Non-pigmented ciliary epithelial cell (primary cell): ENCODE data around the gene LRRC45.

Source experiments
- DNase-seq: peaks from one replicate; pipeline ENCODE4 v3.0.0-alpha.2; 2010; ENCODE audit warnings: low read depth

The LRRC45 gene

DNA sequence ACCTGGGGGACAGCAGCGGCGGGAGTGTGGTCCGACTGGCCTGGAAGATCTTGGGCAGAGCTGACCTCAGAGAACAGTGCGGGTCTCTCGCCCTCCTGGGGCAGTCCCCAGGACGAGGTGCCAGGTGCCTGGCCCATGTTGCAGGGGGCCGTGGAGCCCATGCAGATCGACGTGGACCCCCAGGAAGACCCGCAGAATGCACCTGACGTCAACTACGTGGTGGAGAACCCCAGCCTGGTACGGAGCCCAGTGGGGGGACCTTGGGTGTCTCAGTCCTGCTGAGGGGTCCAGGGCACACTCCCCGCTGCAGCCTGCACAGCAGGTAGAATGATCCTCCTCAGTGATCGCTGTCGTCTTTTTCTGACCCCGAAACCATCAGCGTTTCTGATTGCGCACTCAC, 30.0 kb downstream of the LRRC45 start:
- DNase-seq: no peak

DNA sequence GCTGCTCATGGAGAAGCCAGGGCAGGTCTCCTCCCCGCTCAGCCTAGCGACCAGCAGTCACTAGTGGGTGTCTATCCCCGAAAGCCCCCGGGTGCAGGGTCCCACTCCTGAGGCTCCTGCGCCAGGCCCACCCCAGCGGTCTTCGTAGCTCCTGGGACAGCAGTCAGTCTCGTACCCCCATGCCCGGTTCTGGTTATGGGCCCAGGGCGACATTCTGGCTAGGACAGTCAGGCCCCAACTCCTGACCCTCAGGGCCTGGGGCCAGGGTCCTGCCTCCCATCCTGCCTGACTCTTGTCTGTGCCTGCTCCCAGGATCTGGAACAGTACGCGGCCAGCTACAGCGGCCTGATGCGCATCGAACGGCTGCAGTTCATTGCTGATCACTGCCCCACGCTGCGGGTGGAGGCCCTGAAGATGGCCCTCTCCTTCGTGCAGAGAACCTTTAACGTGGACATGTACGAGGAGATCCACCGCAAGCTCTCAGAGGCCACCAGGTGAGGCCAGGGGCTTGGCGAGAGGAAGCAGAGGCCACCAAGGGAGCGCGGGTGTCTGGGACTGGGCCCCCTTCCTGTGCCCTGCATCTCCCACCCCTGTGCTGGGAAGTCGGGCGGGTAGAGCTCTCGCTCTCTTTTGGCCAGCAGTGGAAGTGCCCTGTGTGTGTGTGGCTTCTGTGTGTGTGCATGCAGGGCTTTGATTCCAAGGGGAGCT, 30.6 kb downstream of the LRRC45 start:
- DNase-seq: no peak

DNA sequence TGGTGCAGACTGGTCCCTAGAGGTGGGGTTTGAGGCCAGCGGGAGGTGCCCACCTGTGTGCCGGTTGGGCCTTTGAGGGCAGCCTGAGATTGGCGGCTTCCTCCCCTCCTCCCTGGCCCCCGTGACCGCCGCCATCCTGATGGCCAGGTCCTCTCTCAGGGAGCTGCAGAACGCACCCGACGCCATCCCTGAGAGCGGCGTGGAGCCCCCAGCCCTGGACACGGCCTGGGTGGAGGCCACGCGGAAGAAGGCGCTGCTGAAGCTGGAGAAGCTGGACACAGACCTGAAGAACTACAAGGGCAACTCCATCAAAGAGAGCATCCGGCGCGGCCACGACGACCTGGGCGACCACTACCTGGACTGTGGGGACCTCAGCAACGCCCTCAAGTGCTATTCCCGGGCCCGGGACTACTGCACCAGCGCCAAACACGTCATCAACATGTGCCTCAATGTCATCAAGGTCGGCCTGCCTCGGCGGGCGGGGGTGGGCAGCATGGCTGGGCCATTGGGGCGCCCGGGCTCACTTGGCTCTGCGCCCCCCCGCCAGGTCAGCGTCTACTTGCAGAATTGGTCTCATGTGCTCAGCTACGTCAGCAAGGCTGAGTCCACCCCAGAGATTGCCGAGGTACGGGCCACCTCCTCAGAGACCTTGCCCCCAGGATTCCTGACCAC, 31.4 kb downstream of the LRRC45 start:
- DNase-seq: no peak

DNA sequence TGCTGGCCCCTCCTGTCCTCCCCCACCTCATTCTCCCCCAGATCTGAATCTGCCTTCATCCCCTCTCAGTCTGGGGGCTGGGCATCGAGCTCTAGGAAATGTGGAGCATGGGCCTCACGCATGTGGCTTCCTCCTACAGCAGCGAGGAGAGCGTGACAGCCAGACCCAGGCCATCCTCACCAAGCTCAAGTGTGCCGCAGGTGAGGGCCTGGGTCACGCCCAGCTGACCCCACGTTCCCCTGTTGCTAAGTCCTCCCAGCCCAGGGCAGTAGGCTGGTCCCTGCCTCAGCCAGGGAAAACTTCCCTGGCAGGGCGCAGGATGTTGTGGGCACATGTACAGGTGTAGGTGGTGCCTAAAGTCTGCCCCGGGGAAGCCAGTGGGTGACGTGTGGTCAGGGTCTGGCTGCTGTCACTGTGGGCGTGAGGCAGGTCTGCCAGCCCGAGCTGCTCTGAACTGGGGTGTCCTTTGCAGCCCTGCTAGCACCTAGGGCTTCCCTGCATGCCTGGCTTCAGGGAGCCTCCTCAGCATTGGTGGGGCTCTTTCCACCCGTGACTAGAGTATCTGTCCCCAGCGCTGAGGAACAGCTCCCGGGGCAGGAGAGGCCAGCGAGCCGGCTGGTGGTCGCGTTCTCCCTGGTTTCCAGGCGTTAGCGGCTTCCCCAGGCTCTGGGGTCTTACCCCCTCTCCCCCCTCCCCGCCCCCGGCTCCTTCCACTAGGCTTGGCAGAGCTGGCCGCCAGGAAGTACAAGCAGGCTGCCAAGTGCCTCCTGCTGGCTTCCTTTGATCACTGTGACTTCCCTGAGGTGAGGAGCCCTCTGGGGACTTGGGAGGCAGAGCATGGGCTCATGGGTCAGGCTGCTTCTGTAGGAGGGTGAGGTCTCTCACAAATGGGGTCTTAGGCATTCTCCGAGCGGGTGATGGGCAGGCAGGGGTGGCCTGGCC, 32.2 kb downstream of the LRRC45 start:
- DNase-seq: no peak

DNA sequence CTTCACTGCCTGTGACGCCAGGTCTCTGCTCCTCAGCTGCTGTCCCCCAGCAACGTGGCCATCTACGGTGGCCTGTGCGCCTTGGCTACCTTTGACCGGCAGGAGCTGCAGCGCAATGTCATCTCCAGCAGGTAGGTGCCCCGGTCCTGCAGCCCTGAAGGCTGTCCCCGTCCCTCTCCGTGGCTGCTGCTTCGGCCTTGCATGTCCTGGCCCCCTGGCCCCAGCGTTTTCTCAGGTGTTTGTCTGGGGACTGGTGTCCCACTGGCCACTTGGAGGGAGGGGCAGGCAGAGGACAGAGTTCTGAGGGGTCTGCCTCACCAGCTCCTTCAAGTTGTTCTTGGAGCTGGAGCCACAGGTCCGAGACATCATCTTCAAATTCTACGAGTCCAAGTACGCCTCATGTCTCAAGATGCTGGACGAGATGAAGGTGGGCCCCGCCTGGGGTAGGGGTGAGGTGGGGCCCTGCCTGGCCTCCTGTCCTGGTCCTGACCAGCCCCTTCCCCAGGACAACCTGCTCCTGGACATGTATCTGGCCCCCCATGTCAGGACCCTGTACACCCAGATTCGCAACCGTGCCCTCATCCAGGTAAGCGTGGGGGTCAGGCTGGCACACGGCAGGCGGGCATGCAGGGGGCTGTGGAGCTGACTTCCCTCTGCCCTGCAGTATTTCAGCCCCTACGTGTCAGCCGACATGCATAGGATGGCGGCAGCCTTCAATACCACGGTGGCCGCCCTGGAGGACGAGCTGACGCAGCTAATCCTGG, 33.0 kb downstream of the LRRC45 start:
- no peak for DNase-seq

DNA sequence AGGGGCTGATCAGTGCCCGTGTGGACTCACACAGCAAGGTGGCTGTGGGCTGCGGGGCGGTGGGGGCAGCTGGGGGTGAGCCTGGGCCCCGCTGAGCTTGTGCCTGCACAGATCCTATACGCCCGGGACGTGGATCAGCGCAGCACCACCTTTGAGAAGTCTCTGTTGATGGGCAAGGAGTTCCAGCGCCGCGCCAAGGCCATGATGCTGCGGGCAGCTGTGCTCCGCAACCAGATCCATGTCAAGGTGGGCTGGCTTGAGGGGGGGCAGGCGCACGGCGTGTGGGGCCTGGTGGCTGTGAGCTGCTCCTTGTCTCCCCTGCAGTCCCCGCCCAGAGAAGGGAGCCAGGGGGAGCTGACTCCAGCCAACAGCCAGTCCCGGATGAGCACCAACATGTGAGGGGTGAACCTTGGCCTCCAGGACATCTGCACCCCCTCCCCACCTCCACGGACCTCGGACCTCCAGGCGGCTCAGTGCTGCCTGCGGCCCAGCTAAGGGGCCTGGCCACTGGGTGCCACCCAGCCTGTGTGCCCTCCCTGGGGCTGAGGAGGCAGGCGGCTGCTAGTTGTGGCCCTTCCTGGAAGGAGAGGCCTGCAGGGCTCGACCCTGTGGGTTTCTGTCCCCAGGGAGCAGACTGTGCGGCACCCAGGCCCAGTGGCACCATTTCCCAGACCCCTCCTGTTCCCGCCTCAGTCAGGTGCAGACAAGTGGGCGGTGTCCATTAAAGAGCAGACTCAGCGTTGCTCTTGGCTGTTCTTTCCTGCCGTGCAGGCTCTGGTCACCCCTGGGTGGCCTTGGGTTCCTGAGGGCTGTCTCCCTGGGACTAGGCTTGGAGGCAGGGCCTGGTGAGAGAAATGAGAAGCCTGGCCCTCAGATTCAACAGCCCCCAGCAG, 33.9 kb downstream of the LRRC45 start:
- no peak for DNase-seq

DNA sequence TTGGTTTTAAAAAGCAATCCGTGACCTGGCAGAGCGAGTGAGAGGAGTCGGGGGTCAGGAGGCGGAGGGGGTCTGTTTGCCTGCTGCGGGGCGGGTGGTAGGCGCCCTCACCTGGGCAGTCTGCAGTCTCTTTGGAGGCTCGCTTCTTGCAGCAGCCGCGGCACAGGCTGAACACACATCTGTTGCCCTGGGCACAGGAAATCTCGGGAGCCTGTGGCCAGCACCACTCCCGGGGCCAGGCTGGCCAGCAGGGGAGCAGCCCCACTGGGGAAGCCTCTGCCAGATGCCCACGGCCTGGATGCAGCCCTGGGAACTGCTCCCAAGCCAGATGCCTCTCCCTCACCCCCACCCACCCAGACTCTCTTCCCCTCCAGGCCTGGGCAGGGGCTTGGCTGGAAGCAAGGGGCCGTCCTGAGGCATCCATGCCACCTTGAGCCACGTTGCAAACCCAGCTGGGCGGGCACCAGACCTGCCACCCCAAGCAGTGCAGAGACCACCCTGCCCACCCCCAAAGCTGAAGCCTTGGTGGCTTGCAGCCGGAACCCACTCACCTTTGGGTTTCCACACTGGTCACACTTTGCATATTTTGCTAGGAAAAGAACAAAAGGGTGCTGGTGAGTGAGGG, 35.2 kb downstream of the LRRC45 start:
- DNase-seq: no peak

DNA sequence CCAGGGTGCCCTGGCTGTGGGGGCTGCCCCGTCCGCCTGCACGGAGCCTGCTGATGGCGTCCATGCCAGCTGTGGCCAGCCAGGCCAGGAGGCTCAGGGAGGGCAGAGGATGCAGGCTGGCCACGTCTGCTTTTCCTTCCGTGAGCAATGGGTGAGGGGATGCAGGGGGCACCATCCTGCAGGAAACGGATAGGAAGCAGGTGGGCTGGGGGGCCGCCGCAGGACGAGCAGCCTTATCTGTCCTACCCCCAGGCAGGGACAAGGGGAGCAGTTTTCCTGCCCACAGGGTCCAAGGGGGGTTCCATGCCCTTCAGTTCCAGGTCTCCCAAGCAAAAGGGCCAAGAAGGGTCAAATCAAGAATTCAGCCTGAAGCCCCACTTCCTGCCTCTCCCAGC, 35.7 kb downstream of the LRRC45 start:
- DNase-seq: no peak

DNA sequence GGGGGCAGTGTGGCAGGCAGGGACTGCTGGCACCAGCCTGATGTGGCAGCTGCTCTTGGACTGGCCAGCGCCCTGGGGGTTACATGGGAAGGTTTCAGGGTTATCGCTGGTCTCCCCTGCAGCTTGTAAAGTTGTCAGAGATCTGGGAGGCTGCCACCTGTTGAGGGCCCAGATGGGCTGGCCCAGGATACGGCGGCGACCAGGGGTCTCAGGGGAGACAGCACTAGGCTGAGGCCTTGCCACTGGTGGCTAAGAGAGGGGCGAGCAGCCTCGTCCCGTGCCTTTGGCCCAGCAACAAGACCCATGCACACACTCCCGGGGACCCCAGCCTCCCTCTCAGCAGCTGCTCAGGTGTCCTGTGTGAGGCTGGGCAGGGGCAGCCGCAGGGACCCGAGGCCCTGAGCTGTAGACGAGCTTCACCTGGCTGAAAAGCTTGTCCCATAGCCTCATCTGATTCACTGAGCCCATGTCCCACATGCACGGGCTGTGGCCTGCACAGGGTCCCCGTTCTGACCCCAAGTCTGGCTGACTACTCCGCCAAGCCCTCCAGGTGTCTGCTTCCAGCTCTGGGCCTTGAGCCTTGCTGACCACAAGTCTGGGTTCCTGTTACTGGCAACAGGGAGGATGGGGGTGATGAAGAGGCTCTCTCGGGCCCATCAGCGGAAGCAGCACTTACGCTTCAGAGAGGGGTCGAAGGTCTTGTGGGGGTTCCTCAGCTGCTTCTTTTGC, 36.3 kb downstream of the LRRC45 start:
- no peak for DNase-seq

DNA sequence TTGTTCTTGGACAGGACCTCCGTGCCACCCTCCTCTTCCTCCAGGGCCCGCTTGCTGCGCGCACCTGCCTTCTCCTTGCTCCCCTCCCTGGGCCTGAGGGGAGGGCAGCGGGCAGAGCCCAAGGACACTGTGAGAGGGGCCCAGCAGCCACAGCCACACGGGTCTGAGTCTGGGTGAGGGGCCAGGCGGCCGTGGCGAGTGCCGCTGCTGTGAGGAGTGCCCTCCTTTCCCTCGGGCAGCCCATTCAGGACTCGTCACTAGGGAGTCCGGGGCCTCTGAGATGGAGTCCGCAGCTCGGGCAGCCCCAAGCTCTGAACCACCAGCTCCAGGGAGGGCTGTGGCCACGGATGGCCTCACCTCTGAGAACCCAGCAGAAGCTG, 36.9 kb downstream of the LRRC45 start:
- no peak for DNase-seq

DNA sequence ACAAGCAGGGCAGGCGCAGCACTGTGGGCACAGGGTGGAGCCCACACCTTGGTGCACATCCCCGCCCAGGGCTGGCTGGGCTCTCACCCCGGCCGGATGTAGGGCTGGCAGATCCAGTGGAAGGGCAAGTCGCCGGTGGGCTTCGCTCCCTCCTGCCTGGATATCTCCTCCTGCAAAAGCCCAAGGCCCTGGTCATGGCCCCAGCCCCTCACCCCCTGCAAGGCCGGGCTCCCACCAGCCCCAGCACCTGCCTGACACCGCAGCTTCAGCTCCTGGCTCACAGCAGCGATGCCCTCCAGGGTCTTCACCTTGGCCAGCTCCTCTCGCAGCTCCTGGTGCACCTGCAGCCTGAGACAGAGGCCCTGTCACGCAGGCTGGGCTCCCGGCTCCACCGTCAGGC, 37.5 kb downstream of the LRRC45 start:
- DNase-seq: no peak

DNA sequence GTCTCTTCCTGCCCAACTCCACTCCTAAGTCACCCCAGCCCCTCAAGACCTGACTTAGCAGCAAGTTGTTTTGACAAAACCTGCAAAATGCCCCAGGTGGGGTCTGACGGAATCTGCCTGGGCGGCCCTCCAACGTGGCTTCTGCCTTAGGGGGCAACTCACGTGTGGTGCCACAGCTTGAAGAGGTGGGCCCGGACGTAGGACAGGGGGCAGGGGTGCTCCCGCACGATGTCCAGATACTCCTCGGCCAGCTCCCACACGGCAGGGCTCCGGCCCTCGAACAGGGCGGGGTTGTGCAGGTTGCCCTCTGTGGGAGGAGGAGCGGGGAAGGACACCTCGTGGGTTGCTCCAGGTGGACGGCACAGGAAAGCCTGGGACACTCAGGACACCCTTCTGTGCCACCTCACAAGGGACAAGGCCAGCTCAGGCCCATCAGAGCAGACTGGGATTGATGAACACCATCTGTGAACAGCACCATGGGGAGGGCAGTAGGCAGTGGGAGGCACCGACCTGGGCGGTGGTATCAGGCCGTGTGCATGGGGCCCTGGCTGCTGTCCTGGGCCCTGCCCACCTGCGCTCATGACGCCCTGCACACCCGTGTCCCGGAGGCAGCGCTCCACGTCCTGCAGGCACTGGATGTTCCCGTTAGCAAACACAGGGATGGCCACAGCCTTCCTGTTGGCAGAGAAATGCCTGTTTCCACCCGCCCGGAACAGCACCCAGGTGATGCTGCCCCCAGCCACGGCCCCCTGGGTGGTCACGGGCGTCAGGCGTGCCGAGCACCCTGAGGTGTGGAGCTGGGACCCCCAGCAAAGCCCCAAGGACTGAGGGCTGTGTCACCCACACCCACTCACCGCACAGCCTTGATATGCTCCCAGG, 38.2 kb downstream of the LRRC45 start:
- DNase-seq: no peak

DNA sequence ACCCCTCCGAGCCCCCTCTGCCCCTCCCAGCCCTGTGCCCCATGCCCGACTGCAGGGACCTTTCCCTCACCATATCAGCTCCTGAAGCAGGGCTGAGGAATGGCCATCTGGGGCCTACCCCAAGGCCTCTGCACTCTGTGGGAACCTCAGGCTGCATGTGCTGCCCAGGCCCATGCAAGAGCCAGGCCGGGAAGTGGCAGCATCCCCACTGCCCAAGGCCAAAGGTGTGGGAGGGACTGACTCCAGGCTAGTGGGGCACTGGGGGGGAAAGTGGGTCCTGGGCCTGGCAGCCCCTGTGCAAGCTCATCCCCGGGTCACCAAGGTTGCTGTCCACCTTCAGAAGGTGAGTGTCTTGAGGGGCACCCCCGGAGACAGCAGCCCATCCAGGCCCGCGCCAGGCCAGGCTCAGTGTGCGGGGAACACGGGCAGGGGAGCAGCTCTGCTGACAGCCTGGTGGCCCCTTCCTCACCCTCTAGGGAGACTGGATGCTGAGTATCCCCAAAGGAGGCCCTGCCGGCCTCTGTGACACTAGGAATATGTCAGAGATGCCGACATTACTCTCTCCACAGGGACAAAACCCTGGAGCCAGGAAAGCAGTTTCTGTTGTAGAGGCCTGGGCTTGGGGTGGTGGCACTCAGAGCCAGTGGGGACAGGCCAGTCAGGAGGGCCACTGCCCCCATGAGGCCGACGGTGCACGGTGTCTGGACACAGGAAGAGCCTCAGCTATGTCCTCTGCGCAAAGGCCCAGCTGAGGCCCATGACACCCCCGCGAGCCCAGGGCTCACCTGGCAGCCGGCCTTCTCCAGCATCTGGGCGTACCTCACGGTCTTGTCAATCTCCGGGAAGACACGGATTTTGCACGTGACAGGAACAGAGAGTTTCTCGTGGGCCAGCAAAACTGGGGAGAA, 39.2 kb downstream of the LRRC45 start:
- no peak for DNase-seq

DNA sequence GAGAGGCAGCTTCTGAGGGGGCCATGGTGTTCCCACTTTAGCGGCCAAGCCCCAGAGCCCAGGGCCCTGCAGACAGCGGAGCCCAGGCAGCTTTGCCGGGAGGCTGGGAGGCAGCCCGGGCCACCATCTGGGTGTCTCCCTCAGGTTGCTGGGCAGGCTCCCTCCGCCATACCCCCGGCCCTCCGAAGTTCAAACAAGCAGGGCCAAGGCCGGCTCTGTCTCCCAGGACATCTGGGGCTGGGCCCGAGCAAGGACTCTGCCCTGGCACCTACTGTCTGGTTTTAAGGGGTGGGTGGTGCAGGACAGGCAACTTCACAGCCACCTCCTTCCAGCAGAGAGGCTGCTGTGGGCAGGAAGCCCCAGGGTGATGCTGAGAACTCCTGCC, 39.9 kb downstream of the LRRC45 start:
- DNase-seq: no peak

DNA sequence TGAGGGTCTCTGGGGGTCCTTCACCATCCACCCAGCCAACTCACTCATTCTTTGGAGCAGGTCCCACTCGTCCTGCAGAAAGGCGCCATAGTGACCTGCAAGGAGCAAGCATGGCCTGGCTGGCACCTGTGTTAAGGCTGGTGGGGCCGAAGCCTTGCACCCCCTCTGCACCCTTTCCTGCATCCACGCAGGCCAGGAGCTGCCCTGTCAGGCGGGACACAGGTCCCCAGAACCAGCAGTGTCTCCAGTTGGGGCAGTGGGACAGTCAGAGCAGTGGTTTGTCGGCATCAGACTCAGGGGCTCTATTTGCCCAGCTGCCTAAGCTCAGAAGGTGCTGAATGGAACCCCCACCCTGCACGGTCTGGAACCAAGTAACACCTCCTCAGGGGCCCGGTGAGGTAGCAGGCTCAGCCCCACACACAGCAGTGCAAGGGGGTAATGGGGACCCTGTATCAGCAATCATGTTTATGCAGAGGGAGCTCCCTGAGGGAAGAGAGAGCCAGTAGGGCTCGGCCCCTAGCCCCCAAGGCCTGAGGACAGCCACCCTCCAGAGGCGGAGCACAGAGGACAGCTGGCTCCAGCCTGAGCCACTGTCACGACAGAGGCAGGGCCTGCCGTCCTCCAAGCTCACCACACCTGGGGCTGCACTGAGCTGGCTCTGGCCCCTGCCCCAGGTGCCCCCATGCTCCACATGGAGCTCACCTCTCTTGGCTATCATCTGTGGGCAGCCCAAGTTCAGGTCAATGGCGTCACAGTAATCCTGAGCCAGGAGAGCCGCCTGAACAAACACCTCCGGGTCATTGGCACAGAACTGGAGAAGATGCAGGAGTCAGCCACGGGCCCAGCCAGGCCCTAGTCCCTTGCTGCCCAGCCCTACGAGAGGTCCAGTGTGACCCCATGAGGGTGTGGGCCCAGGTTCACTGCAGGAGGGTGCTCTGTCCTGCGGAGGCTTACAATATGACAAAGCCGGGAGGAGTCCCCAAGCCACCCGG, 40.6 kb downstream of the LRRC45 start:
- no peak for DNase-seq

DNA sequence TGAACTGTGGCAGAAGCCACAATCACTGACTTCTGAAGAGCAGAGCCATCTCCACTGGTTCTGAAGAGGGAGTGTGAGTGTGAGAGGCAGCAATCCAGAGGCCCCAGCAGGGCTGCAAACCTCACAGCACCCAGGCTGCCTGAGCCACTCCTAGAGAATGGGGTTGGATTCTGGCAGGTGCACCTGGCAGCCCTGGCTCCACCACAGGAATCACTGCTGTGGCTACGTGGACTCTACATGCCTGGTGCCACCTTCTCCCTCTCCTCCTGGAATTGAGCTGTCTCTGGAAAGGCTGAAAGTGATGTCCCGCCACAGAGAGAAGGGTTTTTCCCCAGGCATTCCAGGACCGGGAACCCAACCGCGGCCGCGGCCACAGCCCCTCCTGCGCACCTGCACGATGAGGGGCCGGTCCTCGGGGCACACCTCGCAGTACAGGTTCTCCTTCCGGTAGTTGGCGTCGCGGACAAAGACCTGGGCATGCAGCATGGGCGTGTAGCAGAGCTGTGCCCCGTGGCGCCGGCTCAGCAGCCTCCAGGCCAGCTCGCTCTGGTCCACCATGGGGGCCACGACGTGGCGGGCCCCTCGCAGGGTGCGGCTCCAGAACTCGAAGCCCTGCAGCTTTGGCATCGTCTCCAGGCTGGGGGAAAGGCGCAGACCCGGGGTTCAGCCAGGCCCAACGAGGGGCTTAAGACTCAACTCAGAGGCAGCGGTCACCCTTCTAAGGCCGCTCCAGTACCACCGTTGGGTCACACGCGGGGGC, 41.5 kb downstream of the LRRC45 start:
- no peak for DNase-seq
